Measurements from ENCODE around the gene MOCOS. TPM values are rescaled to one million over a fixed set of nuclear protein-coding genes. Genes with fewer than 3 reads are reported as not detected.

The MOCOS gene
- total RNA-seq, 2 donors from 2014 or later = 1.0 to 1.3 TPM

DNA sequence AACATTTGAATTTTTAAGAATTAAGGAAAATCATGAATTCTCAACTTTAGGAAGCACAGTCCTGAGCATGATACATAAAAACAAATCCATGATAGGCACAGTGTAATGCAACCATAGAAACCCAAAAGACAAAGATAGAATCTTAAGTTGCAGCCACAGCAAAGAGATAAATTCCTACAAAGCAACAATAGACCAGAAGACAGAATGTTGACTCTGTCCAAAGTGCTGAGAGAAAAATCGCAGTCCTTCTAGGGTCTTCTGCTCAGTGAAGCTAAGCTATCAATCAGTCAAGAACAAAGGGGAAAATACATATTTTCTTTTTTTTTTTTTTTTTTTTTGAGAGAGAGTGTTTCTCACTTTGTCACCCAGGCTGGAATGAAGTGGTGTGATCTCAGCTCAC lies 88.3 kb downstream of the MOCOS start:
- intact Hi-C loops (cut with DNase I) = no loop called here
- 80 to 88% methylated on average over 1 of the region's 1 CpG for WGBS, 2 donors
- ATAC-seq = no peak

DNA sequence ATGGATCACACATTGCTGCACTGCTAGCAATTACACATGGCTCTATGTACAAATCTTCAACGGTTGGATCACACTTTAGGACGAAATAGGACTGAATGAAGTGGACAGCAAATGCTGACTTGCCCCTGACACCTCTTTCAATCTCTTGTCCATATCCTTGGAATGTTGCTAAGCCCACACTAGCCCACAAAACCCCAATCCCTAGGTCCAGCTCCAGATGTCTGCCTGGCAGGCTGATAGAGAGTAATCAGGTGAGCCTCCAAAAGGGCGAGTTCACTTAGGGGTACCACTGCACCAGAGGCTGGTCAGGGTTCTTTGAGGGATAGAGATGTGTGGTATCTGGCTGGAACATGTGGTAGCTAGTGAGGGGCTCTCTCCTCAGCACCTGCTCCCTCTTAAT lies 91.7 kb downstream of the MOCOS start:
- ATAC-seq = no peak

More for the DNA sequence above, 88.3 kb downstream of the MOCOS start:
- DNase-seq = no peak
- H3K27ac ChIP-seq = no peak overlapping the region
- no peaks in the 10 kb centered on the region for H3K9me3 ChIP-seq
- no peaks in the 10 kb centered on the region for H3K36me3 ChIP-seq (replicated peaks in 1 of 2; ENCODE audit: insufficient read depth in 1 of 2, low read depth in 2 of 2)
- H3K4me1 ChIP-seq = no peaks in the 10 kb centered on the region
- H3K27me3 ChIP-seq = no peaks in the 10 kb centered on the region
- H3K4me3 ChIP-seq = no peak overlapping the region
- TF ChIP-seq, protein P1, sequence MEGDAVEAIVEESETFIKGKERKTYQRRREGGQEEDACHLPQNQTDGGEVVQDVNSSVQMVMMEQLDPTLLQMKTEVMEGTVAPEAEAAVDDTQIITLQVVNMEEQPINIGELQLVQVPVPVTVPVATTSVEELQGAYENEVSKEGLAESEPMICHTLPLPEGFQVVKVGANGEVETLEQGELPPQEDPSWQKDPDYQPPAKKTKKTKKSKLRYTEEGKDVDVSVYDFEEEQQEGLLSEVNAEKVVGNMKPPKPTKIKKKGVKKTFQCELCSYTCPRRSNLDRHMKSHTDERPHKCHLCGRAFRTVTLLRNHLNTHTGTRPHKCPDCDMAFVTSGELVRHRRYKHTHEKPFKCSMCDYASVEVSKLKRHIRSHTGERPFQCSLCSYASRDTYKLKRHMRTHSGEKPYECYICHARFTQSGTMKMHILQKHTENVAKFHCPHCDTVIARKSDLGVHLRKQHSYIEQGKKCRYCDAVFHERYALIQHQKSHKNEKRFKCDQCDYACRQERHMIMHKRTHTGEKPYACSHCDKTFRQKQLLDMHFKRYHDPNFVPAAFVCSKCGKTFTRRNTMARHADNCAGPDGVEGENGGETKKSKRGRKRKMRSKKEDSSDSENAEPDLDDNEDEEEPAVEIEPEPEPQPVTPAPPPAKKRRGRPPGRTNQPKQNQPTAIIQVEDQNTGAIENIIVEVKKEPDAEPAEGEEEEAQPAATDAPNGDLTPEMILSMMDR (IDR thresholded peaks at IDR 0.05) = no peak
- TF ChIP-seq POLR2A (IDR thresholded peaks at IDR 0.05) = no peak

DNA sequence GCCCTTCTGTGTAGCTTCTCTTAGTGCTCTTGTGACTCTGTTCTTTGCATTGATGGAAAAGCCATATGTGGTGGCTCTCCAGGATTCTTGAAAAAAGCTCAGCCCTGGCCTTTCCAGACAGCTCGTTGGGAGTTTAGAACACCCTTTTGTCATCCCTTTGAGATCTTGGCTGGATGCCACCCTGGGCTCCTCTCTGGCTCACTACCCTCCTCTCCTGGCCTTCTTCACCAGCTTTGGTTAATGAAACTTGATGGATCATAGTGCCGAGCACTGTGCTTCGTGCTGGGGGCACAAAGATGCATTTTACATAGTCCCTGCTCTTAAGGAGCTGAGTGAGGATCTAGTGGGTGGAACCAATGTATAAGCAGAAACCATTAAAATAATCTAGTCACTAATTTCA lies 94.6 kb downstream of the MOCOS start:
- Histone ChIP-seq H3K27ac (no peak overlapping the region), H3K27me3 (no peaks in the 10 kb centered on the region), H3K9me3 (no peaks in the 10 kb centered on the region), H3K4me3 (no peak overlapping the region), H3K4me1 (no peaks in the 10 kb centered on the region), H3K36me3 (replicated peaks in 1 of 2; ENCODE audit: insufficient read depth in 1 of 2, low read depth in 2 of 2) (no peaks in the 10 kb centered on the region)
- TF ChIP-seq, protein P1 (IDR thresholded peaks at IDR 0.05) = no peak
- DNase-seq (no peak), ATAC-seq (no peak)
- WGBS, 2 donors = 21 to 43% methylated on average over 3 of the region's 3 CpGs
- intact Hi-C loops (cut with DNase I) = loop anchor here (5.0 kb wide), 1 partner anchor 190 kb away; no protein-coding TSS in a partner anchor

More for the DNA sequence above, 91.7 kb downstream of the MOCOS start:
- no peaks in the 10 kb centered on the region for H3K27me3 ChIP-seq
- intact Hi-C loops (cut with DNase I) = no loop called here
- no peak overlapping the region for H3K27ac ChIP-seq
- no peaks in the 10 kb centered on the region for H3K9me3 ChIP-seq
- no peaks in the 10 kb centered on the region for H3K36me3 ChIP-seq (replicated peaks in 1 of 2; ENCODE audit: insufficient read depth in 1 of 2, low read depth in 2 of 2)
- no peaks in the 10 kb centered on the region for H3K4me1 ChIP-seq
- no peak overlapping the region for H3K4me3 ChIP-seq
- TF ChIP-seq POLR2A (IDR thresholded peaks at IDR 0.05) = no peak
- TF ChIP-seq, protein P1 (IDR thresholded peaks at IDR 0.05) = no peak
- 45 to 63% methylated on average over 3 of the region's 3 CpGs for WGBS, 2 donors
- DNase-seq = no peak

- no peak overlapping the region for H3K27ac ChIP-seq
- no peak overlapping the region for H3K4me3 ChIP-seq
- no peaks in the 10 kb centered on the region for H3K27me3 ChIP-seq
- TF ChIP-seq, protein P1 (IDR thresholded peaks at IDR 0.05) = no peak
- no peak for TF ChIP-seq POLR2A (IDR thresholded peaks at IDR 0.05)
- no peak for ATAC-seq
- WGBS, 2 donors = 32 to 41% methylated on average over 4 to 6 of the region's 6 CpGs
- no peaks in the 10 kb centered on the region for H3K9me3 ChIP-seq
- no peak for DNase-seq
- intact Hi-C loops (cut with DNase I) = loop anchor here (5.0 kb wide), 1 partner anchor 191 kb away; no protein-coding TSS in a partner anchor
- no peaks in the 10 kb centered on the region for H3K36me3 ChIP-seq (replicated peaks in 1 of 2; ENCODE audit: insufficient read depth in 1 of 2, low read depth in 2 of 2)
- no peaks in the 10 kb centered on the region for H3K4me1 ChIP-seq
These were observed 96.2 kb downstream of the MOCOS start for GRCh38 chr18:36283448-36283847.

- ATAC-seq = no peak
- H3K27ac ChIP-seq = no peak overlapping the region
- no peaks in the 10 kb centered on the region for H3K9me3 ChIP-seq
- H3K4me1 ChIP-seq = no peaks in the 10 kb centered on the region
- H3K36me3 ChIP-seq (replicated peaks in 1 of 2; ENCODE audit: insufficient read depth in 1 of 2, low read depth in 2 of 2) = no peaks in the 10 kb centered on the region
- H3K4me3 ChIP-seq = no peak overlapping the region
- intact Hi-C loops (cut with DNase I) = loop anchor here (5.0 kb wide), 1 partner anchor 192 kb away; no protein-coding TSS in a partner anchor
- no peak for DNase-seq
- WGBS, 2 donors = 33 to 42% methylated on average over 4 of the region's 4 CpGs
- no peaks in the 10 kb centered on the region for H3K27me3 ChIP-seq
- TF ChIP-seq POLR2A (IDR thresholded peaks at IDR 0.05) = no peak
- TF ChIP-seq, protein P1 (IDR thresholded peaks at IDR 0.05) = no peak
These were observed 97.0 kb downstream of the MOCOS start for GRCh38 chr18:36284268-36284667.

Measured in body of pancreas (tissue), 4 donors.